ENCODE measurements around the gene ITGA3.

The ITGA3 gene

DNA sequence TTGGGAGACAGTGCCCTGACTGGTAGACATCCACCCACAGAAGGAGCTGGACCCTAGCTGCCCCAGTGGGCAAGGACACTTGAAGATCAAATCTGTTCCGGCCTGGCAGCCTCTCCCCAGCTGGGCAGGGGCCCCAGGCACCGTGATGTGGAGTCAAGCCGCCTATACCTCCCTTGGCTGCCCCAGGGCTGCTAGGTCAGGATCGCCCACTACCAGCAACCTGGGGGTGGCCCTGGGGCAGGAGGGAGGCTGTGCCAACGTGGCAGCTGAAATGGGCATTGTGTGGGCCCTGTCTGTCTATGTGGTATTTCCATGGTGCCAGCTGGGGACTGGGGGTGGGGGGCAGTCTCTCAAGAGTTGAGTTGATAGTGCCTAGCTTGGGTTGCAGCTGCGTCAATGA lies 40.2 kb downstream of the ITGA3 start:
- no peak for DNase-seq (ENCODE audit: low read depth)
- TF ChIP-seq POLR2A (IDR thresholded peaks at IDR 0.05; ENCODE audit: extremely low read depth, insufficient read length), result no peak
- TF ChIP-seq, protein P1, sequence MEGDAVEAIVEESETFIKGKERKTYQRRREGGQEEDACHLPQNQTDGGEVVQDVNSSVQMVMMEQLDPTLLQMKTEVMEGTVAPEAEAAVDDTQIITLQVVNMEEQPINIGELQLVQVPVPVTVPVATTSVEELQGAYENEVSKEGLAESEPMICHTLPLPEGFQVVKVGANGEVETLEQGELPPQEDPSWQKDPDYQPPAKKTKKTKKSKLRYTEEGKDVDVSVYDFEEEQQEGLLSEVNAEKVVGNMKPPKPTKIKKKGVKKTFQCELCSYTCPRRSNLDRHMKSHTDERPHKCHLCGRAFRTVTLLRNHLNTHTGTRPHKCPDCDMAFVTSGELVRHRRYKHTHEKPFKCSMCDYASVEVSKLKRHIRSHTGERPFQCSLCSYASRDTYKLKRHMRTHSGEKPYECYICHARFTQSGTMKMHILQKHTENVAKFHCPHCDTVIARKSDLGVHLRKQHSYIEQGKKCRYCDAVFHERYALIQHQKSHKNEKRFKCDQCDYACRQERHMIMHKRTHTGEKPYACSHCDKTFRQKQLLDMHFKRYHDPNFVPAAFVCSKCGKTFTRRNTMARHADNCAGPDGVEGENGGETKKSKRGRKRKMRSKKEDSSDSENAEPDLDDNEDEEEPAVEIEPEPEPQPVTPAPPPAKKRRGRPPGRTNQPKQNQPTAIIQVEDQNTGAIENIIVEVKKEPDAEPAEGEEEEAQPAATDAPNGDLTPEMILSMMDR (IDR thresholded peaks at IDR 0.05; ENCODE audit: low read depth, low read length), result no peak
- TF ChIP-seq, protein P2, sequence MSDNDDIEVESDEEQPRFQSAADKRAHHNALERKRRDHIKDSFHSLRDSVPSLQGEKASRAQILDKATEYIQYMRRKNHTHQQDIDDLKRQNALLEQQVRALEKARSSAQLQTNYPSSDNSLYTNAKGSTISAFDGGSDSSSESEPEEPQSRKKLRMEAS (IDR thresholded peaks at IDR 0.05; ENCODE audit: low read depth, low read length), result no peak
- TF ChIP-seq MYC (IDR thresholded peaks at IDR 0.05; ENCODE audit: low read depth, low read length), result no peak
- H3K4me3 ChIP-seq (ENCODE audit: low read depth, low read length), result no peak overlapping the region

DNA sequence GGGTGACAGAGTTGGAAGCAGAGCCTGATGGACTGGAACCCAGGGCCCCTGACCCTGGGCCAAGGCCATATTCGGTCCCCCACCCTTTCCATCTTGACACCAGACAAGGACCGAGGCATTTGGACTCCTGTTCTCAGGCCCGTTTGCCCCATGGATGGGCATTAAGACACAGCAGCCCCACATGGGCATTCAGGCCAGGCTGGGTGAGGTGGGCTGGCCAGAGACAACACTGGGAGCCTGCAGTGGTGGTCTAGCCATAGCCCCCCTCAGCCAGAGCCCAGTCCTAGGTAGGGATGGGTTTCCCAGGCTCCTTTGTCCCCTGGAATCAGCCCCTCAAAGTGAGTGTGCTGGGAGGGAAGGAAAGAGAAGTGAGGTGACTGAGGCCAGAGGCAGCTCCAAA lies 40.8 kb downstream of the ITGA3 start:
- no peak overlapping the region for H3K4me3 ChIP-seq (ENCODE audit: low read depth, low read length)
- no peak for DNase-seq (ENCODE audit: low read depth)
- TF ChIP-seq POLR2A (IDR thresholded peaks at IDR 0.05; ENCODE audit: extremely low read depth, insufficient read length) (no peak), MYC (IDR thresholded peaks at IDR 0.05; ENCODE audit: low read depth, low read length) (no peak)
- TF ChIP-seq, protein P2 (IDR thresholded peaks at IDR 0.05; ENCODE audit: low read depth, low read length), result no peak
- TF ChIP-seq, protein P1 (IDR thresholded peaks at IDR 0.05; ENCODE audit: low read depth, low read length), result no peak

DNA sequence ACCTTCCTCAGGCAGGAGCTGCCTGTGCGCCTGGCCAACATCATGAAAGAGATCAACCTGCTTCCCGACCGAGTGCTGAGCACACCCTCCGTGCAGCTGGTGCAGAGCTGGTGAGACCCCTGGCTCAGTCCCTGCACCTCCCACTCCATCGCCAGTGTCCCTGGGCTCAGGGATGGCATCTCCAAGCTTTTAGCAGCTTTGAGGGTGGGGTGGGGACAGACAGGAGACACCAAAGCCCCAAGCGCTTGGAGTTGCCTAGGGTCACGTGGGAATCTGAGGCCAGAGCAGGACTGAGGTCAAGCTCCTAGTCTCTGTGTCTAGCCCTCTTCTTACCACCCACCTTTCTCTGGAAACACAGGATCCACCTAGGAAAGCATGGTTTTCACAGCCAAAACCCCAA lies 41.5 kb downstream of the ITGA3 start:
- no peak for DNase-seq (ENCODE audit: low read depth)
- TF ChIP-seq MYC (IDR thresholded peaks at IDR 0.05; ENCODE audit: low read depth, low read length) (no peak), POLR2A (IDR thresholded peaks at IDR 0.05; ENCODE audit: extremely low read depth, insufficient read length) (no peak)
- TF ChIP-seq, protein P2 (IDR thresholded peaks at IDR 0.05; ENCODE audit: low read depth, low read length), result no peak
- TF ChIP-seq, protein P1 (IDR thresholded peaks at IDR 0.05; ENCODE audit: low read depth, low read length), result no peak
- no peak overlapping the region for H3K4me3 ChIP-seq (ENCODE audit: low read depth, low read length)

DNA sequence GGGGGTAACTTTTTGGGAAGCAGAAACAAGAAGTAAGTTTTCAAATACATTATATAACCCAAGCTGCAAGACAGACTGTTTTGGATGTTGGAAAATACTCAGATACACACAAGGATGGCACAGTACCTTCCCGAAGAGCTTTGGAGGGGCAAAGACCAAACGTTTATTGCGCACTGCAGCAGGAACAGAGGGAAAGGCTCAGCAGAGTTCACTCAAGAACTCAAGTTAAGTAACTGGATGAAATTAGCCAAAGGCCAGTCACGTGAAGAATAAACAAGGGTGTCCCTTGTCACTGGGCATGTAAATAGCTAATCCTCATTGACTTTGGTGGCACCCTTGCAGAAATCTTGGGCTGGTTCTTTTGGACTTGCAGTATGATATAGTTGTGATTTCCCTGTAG lies 42.0 kb downstream of the ITGA3 start:
- TF ChIP-seq MYC (IDR thresholded peaks at IDR 0.05; ENCODE audit: low read depth, low read length) (no peak), POLR2A (IDR thresholded peaks at IDR 0.05; ENCODE audit: extremely low read depth, insufficient read length) (no peak)
- TF ChIP-seq, protein P1 (IDR thresholded peaks at IDR 0.05; ENCODE audit: low read depth, low read length), result no peak
- TF ChIP-seq, protein P2 (IDR thresholded peaks at IDR 0.05; ENCODE audit: low read depth, low read length), result no peak
- H3K4me3 ChIP-seq (ENCODE audit: low read depth, low read length), result no peak overlapping the region
- no peak for DNase-seq (ENCODE audit: low read depth)

DNA sequence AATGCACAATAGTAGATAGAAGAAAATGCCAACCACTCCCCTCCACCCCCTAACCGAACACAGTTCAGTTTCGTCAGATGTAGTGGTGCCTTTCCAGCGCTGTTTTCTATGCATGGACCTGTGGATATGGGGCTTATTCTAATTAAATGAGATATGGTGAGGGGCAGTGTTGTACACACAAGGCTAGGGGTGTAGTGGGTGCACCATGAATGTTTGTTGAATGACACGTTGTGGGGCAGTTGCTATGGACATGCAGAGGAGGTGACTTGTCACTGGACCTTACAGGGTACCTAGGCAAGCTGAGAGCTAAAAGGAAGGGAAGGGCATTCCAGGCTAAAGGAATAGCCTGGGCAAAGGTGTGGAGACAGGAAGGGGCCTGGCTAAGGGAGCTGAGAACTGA lies 42.7 kb downstream of the ITGA3 start:
- no peak overlapping the region for H3K4me3 ChIP-seq (ENCODE audit: low read depth, low read length)
- no peak for DNase-seq (ENCODE audit: low read depth)
- TF ChIP-seq, protein P2 (IDR thresholded peaks at IDR 0.05; ENCODE audit: low read depth, low read length), result no peak
- TF ChIP-seq, protein P1 (IDR thresholded peaks at IDR 0.05; ENCODE audit: low read depth, low read length), result no peak
- TF ChIP-seq POLR2A (IDR thresholded peaks at IDR 0.05; ENCODE audit: extremely low read depth, insufficient read length) (no peak), MYC (IDR thresholded peaks at IDR 0.05; ENCODE audit: low read depth, low read length) (no peak)

DNA sequence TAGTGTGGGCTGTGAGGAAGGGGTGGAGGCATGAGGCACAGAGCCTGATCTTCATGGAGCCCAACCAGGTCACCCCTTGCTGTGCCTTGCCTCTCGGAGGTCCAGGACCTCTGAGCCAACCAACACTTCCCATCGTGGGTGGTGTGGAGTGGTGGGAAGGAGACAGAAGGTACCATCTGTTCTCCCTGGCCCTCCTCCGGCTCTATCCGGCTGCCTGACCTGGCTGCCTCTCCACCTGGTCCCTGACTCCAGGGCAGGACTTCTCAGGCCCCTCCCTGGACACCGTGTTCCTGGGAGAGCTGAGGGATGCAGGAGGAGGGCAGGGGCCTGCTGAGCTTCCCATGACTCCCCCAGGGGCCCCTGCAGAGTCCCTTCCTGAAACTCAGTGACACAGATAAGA lies 43.1 kb downstream of the ITGA3 start:
- TF ChIP-seq MYC (IDR thresholded peaks at IDR 0.05; ENCODE audit: low read depth, low read length) (no peak), POLR2A (IDR thresholded peaks at IDR 0.05; ENCODE audit: extremely low read depth, insufficient read length) (no peak)
- TF ChIP-seq, protein P2 (IDR thresholded peaks at IDR 0.05; ENCODE audit: low read depth, low read length), result no peak
- TF ChIP-seq, protein P1 (IDR thresholded peaks at IDR 0.05; ENCODE audit: low read depth, low read length), result no peak
- H3K4me3 ChIP-seq (ENCODE audit: low read depth, low read length), result no peak overlapping the region
- DNase-seq (ENCODE audit: low read depth), result no peak

Measured in NB4 (cell line).